H1 (cell line): Measurements from ENCODE around the gene SCPEP1. TPM values are rescaled to one million over a fixed set of nuclear protein-coding genes. Genes with fewer than 3 reads are reported as not detected.

Experiments used
- CTCF ChIP-seq, 3 experiments: IDR thresholded peaks; 1 replicate in 2 of 3; 2 replicates in 1 of 3; pipeline versions ENCODE4 v1.5.1 to v1.6.1; 2011; ENCODE audit warnings: low read length in 3 of 3, mild to moderate bottlenecking in 3 of 3, inconsistent platforms in 2 of 3, low read depth in 1 of 3, moderate library complexity in 1 of 3; ENCODE audit not compliant: insufficient read depth in 1 of 3; ENCODE audit errors: control extremely low read depth in 1 of 3
- SAP30 ChIP-seq: fragments of 300-600 bp; sonication (generic); IDR thresholded peaks from 2 replicates; pipeline ENCODE4 v1.7.1; 2012; ENCODE audit warnings: low read length, moderate library complexity, mild to moderate bottlenecking, inconsistent platforms; ENCODE audit not compliant: insufficient read depth, insufficient replicate concordance
- TCF12 ChIP-seq: IDR thresholded peaks from 2 replicates; pipeline ENCODE4 v1.6.1; 2011; ENCODE audit warnings: low read depth, mild to moderate bottlenecking, low read length
- TEAD4 ChIP-seq: IDR thresholded peaks from 2 replicates; pipeline ENCODE4 v1.6.1; 2012; ENCODE audit warnings: low read depth, low read length, inconsistent platforms, mixed read lengths
- polyA plus RNA-seq, 7 experiments: library from polyadenylated mRNA; depleted of rRNA in 3 of 7; stranded (reverse) in 5 of 7; unstranded in 2 of 7; fragments of >200 nt in 5 of 7; fragments of 200-250 nt in 2 of 7; gene quantifications; 1 replicate in 5 of 7; 2 replicates in 1 of 7; 4 replicates in 1 of 7; pipeline versions ENCODE4 v1.2.1 to v1.2.3, GENCODE V29; 2011 to 2013; ENCODE audit warnings: missing spikeins in 2 of 7, mixed read lengths in 2 of 7
- total RNA-seq: library from RNA; stranded (reverse); fragmentation: NEBNext Ultra II Directional; extraction: Animal tissue kit (Norgen Biotek cat#: 25700); gene quantifications from 2 replicates; pipeline ENCODE4 v1.2.1, GENCODE V29; 2021

SCPEP1 gene
- total and polyA plus RNA-seq, 2 of the 8 experiments (the other 6 are each of a cell fraction or from before 2014, with no cell fraction given) = 30.7 to 52.6 TPM

- TF ChIP-seq TEAD4 (no peak), SAP30 (no peak), TCF12 (no peak), CTCF (IDR thresholded peaks at IDR 0.05; ENCODE audit: control extremely low read depth in 1 of 3, insufficient read depth in 1 of 3, low read depth in 1 of 3, low read length in 3 of 3) (no peak)
Measured at GRCh38 chr17:56983366-56983765, 5.4 kb downstream of the SCPEP1 start (continued).
